ENCODE results near the gene EDAR. TPM values are rescaled to one million over a fixed set of nuclear protein-coding genes. Genes with fewer than 3 reads are reported as not detected.

Gene EDAR
- total RNA-seq (ENCODE audit: low replicate concordance), result 4.8 and 5.1 TPM in 2 replicates
- long read RNA-seq, full-length matches to known transcripts, result 6 of 9 reads
- long read RNA-seq, partial matches to known transcripts, result 3 of 9 reads
- long read RNA-seq, other reads (novel, unspliced or antisense), result 0 of 9 reads

DNA sequence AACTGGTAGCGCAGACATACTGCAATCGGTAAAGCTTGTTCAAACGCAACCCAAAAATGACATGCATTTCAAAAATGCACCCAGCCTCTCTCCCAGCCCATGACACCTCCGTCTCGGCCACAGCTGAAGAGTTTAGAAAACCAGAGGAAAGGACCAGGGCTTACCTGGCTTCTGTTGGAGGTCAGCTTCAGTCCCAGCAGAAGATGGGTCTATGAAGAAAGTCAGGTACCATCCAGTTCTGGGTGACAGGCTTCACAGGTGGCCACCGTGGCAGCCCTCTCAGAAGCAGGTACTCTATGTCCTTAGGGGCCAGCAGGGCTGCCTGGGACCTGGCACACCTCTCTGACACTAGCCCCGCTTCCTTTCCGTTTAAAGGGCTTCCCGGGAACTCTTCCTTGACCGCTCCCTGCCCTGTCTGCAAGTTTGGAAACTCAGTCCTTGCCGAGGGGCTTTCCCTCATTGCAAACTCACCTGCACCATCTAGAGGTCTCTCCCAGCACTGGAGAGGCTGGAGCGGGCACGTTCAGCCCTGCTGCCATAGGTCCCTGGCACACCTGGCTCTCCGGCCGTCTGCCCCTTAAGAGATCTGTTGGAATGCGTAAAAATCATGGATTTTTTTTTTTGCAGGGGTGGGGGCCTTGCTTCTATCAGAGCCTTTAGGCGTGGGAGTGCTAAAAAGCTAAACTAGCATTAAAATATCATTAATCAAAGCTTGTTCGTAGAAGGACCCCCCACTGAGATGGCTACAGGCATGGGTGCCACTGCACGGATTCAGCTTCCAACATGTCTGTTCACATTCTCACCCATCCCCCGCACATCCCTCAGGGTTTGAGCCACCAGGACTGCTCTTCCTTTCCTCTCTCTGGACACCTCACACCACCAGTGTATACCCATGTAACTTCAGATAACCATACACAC is at the start of gene EDAR:
TSS of gene EDAR (minus strand) at position 425 of the 918 bp plus-strand sequence. CDS start 58,206 bp downstream, outside the sequence.
- Mint-ChIP-seq H3K4me3 (peak within 1 kb of the TSS; percentile 88), H3K27me3 (no peaks in the 10 kb centered on the region), H3K9me3 (no peaks in the 10 kb centered on the region), H3K36me3 (no peaks in the 10 kb centered on the region), H3K4me1 (ENCODE audit: unreplicated experiment) (peaks cover 32% of the 10 kb centered on the region), H3K27ac (peak within 1 kb of the TSS; percentile 84)
- no peak for DNase-seq (ENCODE audit: extremely low spot score, unreplicated experiment)
- TF ChIP-seq, protein P1, sequence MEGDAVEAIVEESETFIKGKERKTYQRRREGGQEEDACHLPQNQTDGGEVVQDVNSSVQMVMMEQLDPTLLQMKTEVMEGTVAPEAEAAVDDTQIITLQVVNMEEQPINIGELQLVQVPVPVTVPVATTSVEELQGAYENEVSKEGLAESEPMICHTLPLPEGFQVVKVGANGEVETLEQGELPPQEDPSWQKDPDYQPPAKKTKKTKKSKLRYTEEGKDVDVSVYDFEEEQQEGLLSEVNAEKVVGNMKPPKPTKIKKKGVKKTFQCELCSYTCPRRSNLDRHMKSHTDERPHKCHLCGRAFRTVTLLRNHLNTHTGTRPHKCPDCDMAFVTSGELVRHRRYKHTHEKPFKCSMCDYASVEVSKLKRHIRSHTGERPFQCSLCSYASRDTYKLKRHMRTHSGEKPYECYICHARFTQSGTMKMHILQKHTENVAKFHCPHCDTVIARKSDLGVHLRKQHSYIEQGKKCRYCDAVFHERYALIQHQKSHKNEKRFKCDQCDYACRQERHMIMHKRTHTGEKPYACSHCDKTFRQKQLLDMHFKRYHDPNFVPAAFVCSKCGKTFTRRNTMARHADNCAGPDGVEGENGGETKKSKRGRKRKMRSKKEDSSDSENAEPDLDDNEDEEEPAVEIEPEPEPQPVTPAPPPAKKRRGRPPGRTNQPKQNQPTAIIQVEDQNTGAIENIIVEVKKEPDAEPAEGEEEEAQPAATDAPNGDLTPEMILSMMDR (conservative IDR thresholded peaks at IDR 0.05), result peak; percentile 72

DNA sequence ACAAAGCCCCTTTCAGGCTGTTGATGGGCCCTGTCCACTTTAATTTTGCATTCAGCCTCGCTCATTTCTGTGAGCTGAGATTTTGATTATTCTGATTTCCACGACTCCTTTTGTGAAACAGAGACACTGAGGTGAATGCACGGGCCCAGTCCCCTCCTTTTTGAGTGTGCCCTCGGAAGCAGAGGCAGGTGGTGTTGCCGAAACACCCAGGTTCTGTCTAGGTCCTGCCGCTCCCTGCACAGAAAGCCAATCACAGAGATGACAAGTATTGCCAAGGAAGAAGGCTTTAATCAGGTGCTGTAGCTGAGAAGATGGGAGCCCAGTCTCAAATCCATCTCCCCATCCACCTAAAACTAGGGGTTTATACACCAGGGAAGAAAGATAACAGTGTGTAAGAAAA is 44.2 kb upstream of the EDAR start:
- no peaks in the 10 kb centered on the region for H3K9me3 Mint-ChIP-seq
- TF ChIP-seq, protein P1 (conservative IDR thresholded peaks at IDR 0.05), result no peak
- H3K4me3 Mint-ChIP-seq, result peak overlapping the region; percentile 20
- H3K4me1 Mint-ChIP-seq (ENCODE audit: unreplicated experiment), result peaks cover 31% of the 10 kb centered on the region
- no peak for DNase-seq (ENCODE audit: extremely low spot score, unreplicated experiment)
- peaks cover 4% of the 10 kb centered on the region for H3K27me3 Mint-ChIP-seq
- H3K36me3 Mint-ChIP-seq, result peaks cover 3% of the 10 kb centered on the region
- H3K27ac Mint-ChIP-seq, result peak overlapping the region; percentile 50

DNA sequence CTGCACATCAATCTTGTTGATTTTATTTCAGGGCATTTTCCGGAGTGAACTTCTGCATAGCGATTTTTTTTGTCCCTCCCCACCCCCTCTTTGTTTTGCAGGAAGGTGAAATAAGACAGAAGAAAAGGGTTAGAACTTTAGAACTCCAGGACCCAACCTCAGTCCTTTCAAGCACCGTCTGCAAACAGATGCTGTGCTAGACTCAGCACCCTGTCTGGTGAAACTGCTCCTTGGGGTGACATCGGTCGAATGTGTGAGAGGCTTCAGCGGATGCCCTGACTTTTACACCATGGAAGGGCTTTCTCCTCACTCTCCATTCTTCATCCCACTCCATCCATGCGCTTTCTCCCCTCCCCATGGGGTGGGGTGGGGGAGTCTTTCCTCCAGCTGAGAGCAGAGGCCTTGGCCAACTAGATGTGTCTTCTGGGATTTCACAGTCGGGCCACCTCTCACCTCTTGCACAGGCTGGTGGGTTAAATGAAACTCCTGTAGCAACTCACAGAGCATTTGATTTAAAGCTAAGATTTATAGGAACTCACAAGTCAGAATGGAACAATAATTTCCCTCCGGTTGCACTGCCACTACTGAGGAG is 43.3 kb upstream of the EDAR start:
- H3K4me3 Mint-ChIP-seq, result peak overlapping the region; percentile 82
- peaks cover 4% of the 10 kb centered on the region for H3K27me3 Mint-ChIP-seq
- no peak for DNase-seq (ENCODE audit: extremely low spot score, unreplicated experiment)
- H3K36me3 Mint-ChIP-seq, result peaks cover 3% of the 10 kb centered on the region
- peak overlapping the region; percentile 60 for H3K27ac Mint-ChIP-seq
- H3K4me1 Mint-ChIP-seq (ENCODE audit: unreplicated experiment), result peaks cover 31% of the 10 kb centered on the region
- TF ChIP-seq, protein P1 (conservative IDR thresholded peaks at IDR 0.05), result no peak
- no peaks in the 10 kb centered on the region for H3K9me3 Mint-ChIP-seq

DNA sequence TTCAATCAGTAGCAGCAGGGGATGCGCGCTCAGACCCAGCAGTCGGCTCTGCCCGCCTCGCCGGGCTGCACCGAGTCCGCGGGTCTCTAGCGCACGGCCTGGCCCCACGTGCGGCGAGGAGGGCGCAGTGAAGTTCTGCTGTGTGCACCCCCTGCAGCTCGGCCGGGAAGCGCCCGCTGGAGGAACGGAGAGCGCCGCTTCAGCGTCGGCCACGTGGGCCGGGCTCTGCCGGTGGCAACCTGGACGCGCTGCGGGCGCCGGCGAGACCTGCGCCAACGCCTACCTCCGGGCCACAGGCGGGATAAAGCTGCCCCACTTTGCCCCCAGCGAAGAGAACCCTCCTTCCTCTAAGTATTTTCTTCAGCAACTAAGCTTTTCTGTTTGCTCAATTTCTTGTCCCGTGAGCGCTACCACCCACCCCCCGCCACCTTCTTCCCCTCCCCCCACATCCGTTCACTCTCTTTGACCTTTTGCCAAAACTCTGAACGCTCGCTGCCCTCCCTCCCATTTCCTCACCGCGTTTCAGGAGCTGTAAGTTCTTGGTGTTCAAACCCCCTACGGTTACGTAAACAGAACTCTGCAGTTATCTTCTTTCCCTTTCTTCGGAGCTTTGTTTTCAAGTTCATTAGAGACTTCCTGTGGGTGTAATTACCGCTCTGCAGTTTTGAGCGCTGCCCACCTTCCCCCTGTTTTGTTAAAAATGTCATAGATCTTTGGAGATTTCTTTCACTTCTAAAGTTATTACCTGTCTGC is 42.6 kb upstream of the EDAR start:
- Mint-ChIP-seq H3K9me3 (no peaks in the 10 kb centered on the region), H3K4me3 (peak overlapping the region; percentile 82), H3K27me3 (peaks cover 4% of the 10 kb centered on the region), H3K4me1 (ENCODE audit: unreplicated experiment) (peaks cover 31% of the 10 kb centered on the region), H3K27ac (peak overlapping the region; percentile 60), H3K36me3 (peaks cover 3% of the 10 kb centered on the region)
- DNase-seq (ENCODE audit: extremely low spot score, unreplicated experiment), result no peak
- TF ChIP-seq, protein P1 (conservative IDR thresholded peaks at IDR 0.05), result peak; percentile 20

DNA sequence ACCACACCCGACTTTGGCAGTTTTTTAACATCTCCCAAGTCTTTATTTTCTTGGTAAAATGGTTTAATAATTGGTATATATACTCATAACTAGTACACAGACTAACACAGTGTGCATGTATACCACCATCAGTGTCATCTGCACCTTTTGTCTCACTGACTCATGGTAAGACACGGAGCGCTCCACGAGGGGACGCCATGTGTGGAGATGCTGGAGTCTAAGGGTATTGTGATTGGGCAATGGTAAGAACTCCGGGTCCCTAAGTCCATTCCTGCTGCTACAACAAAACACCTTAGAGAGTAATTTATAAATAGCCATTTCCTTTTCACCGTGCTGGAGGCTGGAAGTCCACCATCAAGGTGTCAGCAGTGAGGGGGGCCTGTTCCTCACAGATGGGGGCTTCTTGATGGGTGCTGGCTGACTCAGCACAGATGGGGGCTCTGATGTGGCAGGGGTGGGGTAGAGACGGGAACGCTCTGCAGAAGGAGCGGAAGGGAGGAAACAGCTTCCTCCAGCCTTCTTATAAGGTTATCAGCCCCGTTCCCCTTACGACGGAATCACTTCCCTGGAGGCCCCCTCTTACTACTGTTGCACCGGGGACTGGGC is 42.0 kb upstream of the EDAR start:
- TF ChIP-seq, protein P1 (conservative IDR thresholded peaks at IDR 0.05), result no peak
- no peak for DNase-seq (ENCODE audit: extremely low spot score, unreplicated experiment)
- Mint-ChIP-seq H3K27me3 (peaks cover 4% of the 10 kb centered on the region), H3K9me3 (no peaks in the 10 kb centered on the region), H3K27ac (no peak overlapping the region), H3K4me3 (peak overlapping the region; percentile 74), H3K36me3 (peaks cover 3% of the 10 kb centered on the region), H3K4me1 (ENCODE audit: unreplicated experiment) (peaks cover 31% of the 10 kb centered on the region)
